ENCODE results near the gene ATP2A1.

Gene ATP2A1

DNA sequence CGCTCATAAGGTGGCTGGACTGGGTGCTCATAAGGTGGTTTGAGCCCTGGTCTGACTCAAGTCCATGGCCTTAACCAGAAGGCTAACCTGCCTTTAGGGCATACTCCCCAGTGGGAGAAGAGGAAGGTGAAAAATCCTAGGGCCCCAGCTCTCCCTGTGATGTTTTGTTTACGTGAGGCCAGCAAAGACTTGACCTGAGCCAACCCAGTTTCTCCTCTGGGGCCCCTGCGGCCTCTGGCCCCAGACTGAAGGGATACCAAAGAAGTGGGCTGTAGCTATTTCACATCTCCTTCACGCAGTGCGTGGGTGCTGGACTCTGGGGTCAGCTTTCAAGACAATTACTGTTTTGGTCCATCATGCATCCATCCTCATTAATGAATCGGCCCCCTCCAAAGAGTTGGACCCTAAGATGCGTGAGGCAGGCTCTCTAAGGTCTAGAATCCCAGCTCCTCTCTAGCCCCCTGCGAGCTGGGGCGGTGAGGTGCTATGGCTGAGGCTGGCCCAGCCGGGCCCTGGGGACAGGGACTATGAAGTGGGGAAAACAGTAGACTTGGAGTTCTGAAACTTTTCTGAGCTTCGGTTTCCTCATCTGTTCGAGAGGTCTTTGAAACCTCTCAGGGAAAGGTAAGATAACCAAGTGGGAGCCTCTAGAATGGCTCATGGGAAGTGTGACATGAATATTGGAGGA is 13.1 kb upstream of the ATP2A1 start:
- peak overlapping the region; percentile 84; the same call in 1 of the 2 replicates for H3K4me2 ChIP-seq (ENCODE audit: low read depth, low read length)
- no peaks in the 10 kb centered on the region for H3K9me3 ChIP-seq (replicated peaks; ENCODE audit: insufficient read depth, low read length)
- H3K9ac ChIP-seq (ENCODE audit: low read length): no peak overlapping the region
- H3K79me2 ChIP-seq (ENCODE audit: low read length): peaks cover 43% of the 10 kb centered on the region
- DNase-seq: no peak
- peaks cover 7% of the 10 kb centered on the region; the same call in 1 of the 2 replicates for H3F3A ChIP-seq (ENCODE audit: insufficient read depth, low read length)
- no peak overlapping the region for H3K4me3 ChIP-seq (ENCODE audit: low read length)
- H3K4me1 ChIP-seq (ENCODE audit: low read length): peaks cover 4% of the 10 kb centered on the region; the same call in 1 of the 2 replicates
- H3K36me3 ChIP-seq (replicated peaks; ENCODE audit: insufficient read depth, low read length): no peaks in the 10 kb centered on the region
- TF ChIP-seq EZH2 (optimal IDR thresholded peaks at IDR 0.05; ENCODE audit: low read depth, low read length): no peak
- TF ChIP-seq, protein P1, sequence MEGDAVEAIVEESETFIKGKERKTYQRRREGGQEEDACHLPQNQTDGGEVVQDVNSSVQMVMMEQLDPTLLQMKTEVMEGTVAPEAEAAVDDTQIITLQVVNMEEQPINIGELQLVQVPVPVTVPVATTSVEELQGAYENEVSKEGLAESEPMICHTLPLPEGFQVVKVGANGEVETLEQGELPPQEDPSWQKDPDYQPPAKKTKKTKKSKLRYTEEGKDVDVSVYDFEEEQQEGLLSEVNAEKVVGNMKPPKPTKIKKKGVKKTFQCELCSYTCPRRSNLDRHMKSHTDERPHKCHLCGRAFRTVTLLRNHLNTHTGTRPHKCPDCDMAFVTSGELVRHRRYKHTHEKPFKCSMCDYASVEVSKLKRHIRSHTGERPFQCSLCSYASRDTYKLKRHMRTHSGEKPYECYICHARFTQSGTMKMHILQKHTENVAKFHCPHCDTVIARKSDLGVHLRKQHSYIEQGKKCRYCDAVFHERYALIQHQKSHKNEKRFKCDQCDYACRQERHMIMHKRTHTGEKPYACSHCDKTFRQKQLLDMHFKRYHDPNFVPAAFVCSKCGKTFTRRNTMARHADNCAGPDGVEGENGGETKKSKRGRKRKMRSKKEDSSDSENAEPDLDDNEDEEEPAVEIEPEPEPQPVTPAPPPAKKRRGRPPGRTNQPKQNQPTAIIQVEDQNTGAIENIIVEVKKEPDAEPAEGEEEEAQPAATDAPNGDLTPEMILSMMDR (IDR thresholded peaks at IDR 0.05; ENCODE audit: low read length): no peak
- no peak for TF ChIP-seq EZH2phosphoT487 (IDR thresholded peaks at IDR 0.05; ENCODE audit: low read length)
- no peaks in the 10 kb centered on the region for H3K27me3 ChIP-seq (replicated peaks; ENCODE audit: insufficient read depth, low read length)
- no peak overlapping the region for H3K27ac ChIP-seq (ENCODE audit: low read length)
- H4K20me1 ChIP-seq (ENCODE audit: insufficient read depth, low read length): no peaks in the 10 kb centered on the region
- H2AFZ ChIP-seq (ENCODE audit: low read length): no peak overlapping the region
- no peaks in the 10 kb centered on the region for H3K9me2 ChIP-seq (replicated peaks; ENCODE audit: insufficient read depth, low read length)

DNA sequence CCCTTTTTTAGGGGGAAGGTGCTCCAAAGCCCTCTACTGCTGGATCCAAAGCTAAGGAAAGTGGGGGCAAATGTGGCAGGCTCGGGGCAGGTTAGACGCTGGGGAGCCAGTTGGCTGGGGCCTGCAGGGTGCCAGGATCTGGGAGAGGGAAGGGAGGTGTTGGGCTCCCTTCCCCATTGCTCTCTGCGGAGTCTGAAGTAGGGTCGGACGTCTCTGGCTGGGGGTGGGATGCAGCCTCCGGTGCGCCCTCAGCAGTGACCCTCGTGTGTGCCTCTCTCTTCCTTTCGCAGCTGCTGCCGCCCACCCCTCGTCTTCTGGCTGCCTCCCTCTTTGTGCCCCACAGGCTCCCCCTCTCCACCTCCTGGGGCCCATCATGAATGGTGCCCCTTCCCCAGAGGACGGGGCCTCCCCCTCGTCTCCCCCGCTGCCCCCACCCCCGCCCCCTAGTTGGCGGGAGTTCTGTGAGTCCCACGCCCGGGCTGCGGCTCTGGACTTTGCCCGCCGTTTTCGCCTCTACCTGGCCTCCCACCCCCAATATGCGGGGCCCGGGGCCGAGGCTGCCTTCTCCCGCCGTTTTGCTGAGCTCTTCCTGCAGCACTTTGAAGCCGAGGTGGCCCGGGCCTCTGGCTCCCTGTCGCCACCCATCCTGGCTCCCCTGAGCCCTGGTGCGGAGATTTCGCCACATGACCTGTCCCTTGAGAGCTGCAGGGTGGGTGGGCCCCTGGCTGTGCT is 12.4 kb upstream of the ATP2A1 start:
- Histone ChIP-seq H4K20me1 (ENCODE audit: insufficient read depth, low read length) (no peaks in the 10 kb centered on the region), H3K79me2 (ENCODE audit: low read length) (peaks cover 43% of the 10 kb centered on the region), H3K36me3 (replicated peaks; ENCODE audit: insufficient read depth, low read length) (no peaks in the 10 kb centered on the region), H2AFZ (ENCODE audit: low read length) (no peak overlapping the region), H3K4me1 (ENCODE audit: low read length) (peaks cover 4% of the 10 kb centered on the region; the same call in 1 of the 2 replicates), H3K9me2 (replicated peaks; ENCODE audit: insufficient read depth, low read length) (no peaks in the 10 kb centered on the region), H3K9me3 (replicated peaks; ENCODE audit: insufficient read depth, low read length) (no peaks in the 10 kb centered on the region), H3K4me3 (ENCODE audit: low read length) (no peak overlapping the region), H3K9ac (ENCODE audit: low read length) (no peak overlapping the region), H3K27me3 (replicated peaks; ENCODE audit: insufficient read depth, low read length) (no peaks in the 10 kb centered on the region), H3K27ac (ENCODE audit: low read length) (no peak overlapping the region), H3F3A (ENCODE audit: insufficient read depth, low read length) (peaks cover 7% of the 10 kb centered on the region; the same call in 1 of the 2 replicates), H3K4me2 (ENCODE audit: low read depth, low read length) (no peak overlapping the region)
- no peak for DNase-seq
- TF ChIP-seq EZH2 (optimal IDR thresholded peaks at IDR 0.05; ENCODE audit: low read depth, low read length): no peak

DNA sequence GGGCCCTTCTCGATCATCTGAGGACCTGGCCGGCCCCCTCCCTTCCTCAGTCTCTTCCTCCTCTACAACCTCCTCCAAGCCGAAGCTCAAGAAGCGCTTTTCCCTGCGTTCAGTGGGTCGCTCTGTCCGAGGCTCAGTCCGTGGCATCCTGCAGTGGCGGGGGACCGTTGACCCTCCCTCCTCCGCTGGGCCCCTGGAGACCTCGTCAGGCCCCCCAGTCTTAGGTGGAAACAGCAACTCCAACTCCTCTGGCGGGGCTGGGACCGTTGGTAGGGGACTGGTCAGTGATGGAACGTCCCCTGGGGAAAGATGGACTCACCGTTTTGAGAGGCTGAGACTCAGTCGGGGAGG is 11.9 kb upstream of the ATP2A1 start:
- H3K9me3 ChIP-seq (replicated peaks; ENCODE audit: insufficient read depth, low read length): no peaks in the 10 kb centered on the region
- no peak overlapping the region for H2AFZ ChIP-seq (ENCODE audit: low read length)
- H3K4me1 ChIP-seq (ENCODE audit: low read length): peaks cover 4% of the 10 kb centered on the region; the same call in 1 of the 2 replicates
- H3K9ac ChIP-seq (ENCODE audit: low read length): no peak overlapping the region
- H3K4me2 ChIP-seq (ENCODE audit: low read depth, low read length): no peak overlapping the region
- H4K20me1 ChIP-seq (ENCODE audit: insufficient read depth, low read length): no peaks in the 10 kb centered on the region
- peaks cover 43% of the 10 kb centered on the region for H3K79me2 ChIP-seq (ENCODE audit: low read length)
- H3K9me2 ChIP-seq (replicated peaks; ENCODE audit: insufficient read depth, low read length): no peaks in the 10 kb centered on the region
- H3F3A ChIP-seq (ENCODE audit: insufficient read depth, low read length): peaks cover 7% of the 10 kb centered on the region; the same call in 1 of the 2 replicates
- no peaks in the 10 kb centered on the region for H3K36me3 ChIP-seq (replicated peaks; ENCODE audit: insufficient read depth, low read length)
- H3K4me3 ChIP-seq (ENCODE audit: low read length): no peak overlapping the region
- no peak for DNase-seq
- H3K27ac ChIP-seq (ENCODE audit: low read length): no peak overlapping the region
- no peaks in the 10 kb centered on the region for H3K27me3 ChIP-seq (replicated peaks; ENCODE audit: insufficient read depth, low read length)
- TF ChIP-seq, protein P1 (IDR thresholded peaks at IDR 0.05; ENCODE audit: low read length): no peak
- TF ChIP-seq EZH2 (optimal IDR thresholded peaks at IDR 0.05; ENCODE audit: low read depth, low read length) (no peak), EZH2phosphoT487 (IDR thresholded peaks at IDR 0.05; ENCODE audit: low read length) (no peak)

Measured in MM.1S (cell line).